Measurements from ENCODE around the gene NPM3. TPM values are rescaled to one million over a fixed set of nuclear protein-coding genes. Genes with fewer than 3 reads are reported as not detected.
"Not testable (repeated sequence)": the region's sequence is repeated elsewhere in the genome, so short reads cannot be mapped to it uniquely, and the experiment has no call there.

Gene NPM3
- total RNA-seq, 1 experiment from 2014 or later, result 92.6 TPM

- Mint-ChIP-seq H3K27me3 (ENCODE audit: insufficient read depth, unreplicated experiment) (no peaks in the 10 kb centered on the region), H3K4me3 (ENCODE audit: unreplicated experiment) (no peak overlapping the region), H3K27ac (ENCODE audit: unreplicated experiment) (no peak overlapping the region), H3K9me3 (ENCODE audit: unreplicated experiment) (no peaks in the 10 kb centered on the region), H3K36me3 (ENCODE audit: insufficient read depth, unreplicated experiment) (peaks cover 93% of the 10 kb centered on the region), H3K4me1 (ENCODE audit: low read depth, unreplicated experiment) (no peaks in the 10 kb centered on the region)
- intact Hi-C loops (cut with micrococcal nuclease; ENCODE audit: unreplicated experiment), result no loop called here
- no TSS peak for BruUV-seq (replicated peaks)
- no peak overlapping the region for H3K4me3 ChIP-seq (ENCODE audit: low read depth, low read length)
- CTCF ChIA-PET, result interaction anchor here (1.0 kb wide), 1 partner anchor 8 kb away, joined by 3 read pairs; no protein-coding TSS in a partner anchor
- no peak for TF ChIP-seq CTCF (IDR thresholded peaks at IDR 0.05; ENCODE audit: insufficient read depth in 1 of 2, low read depth in 1 of 2, low read length in 1 of 2, severe bottlenecking in 1 of 2, unreplicated experiment in 1 of 2)
- H3K27me3 ChIP-seq (replicated peaks; ENCODE audit: control insufficient read depth, insufficient read depth, low read length), result no peaks in the 10 kb centered on the region
- H3K9me3 ChIP-seq, result no peaks in the 10 kb centered on the region
- POLR2A ChIA-PET, result no interaction called here
- H3K4me1 ChIP-seq, result no peaks in the 10 kb centered on the region
- peaks cover 2% of the 10 kb centered on the region for H3K36me3 ChIP-seq (ENCODE audit: control insufficient read depth, insufficient read depth, low read length)
- no peak for DNase-seq
These were observed 6.4 kb upstream of the NPM3 start for GRCh38 chr10:101789686-101790085.

DNA sequence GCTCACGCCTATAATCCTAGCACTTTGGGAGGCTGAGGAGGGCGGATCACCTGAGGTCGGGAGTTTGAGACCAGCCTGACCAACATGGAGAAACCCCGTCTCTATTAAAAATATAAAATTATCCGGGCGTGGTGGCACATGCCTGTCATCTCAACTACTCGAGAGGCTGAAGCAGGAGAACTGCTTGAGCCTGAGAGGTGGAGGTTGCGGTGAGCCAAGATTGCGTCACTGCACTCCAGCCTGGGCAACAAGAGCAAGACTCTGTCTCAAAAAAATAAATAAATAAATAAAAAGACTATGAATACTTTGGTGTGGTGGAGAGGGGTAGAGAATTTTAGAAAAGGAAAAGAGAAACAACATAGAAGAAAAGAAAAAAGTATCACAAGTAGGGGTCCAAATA, 6.0 kb upstream of the NPM3 start:
- H3K27me3 ChIP-seq (replicated peaks; ENCODE audit: control insufficient read depth, insufficient read depth, low read length); H3K27ac Mint-ChIP-seq (ENCODE audit: unreplicated experiment); H3K27me3 Mint-ChIP-seq (ENCODE audit: insufficient read depth, unreplicated experiment); intact Hi-C loops (cut with micrococcal nuclease; ENCODE audit: unreplicated experiment); H3K4me1 Mint-ChIP-seq (ENCODE audit: low read depth, unreplicated experiment); H3K36me3 ChIP-seq (ENCODE audit: control insufficient read depth, insufficient read depth, low read length); H3K9me3 Mint-ChIP-seq (ENCODE audit: unreplicated experiment); H3K4me3 ChIP-seq (ENCODE audit: low read depth, low read length); H3K4me1 ChIP-seq; BruUV-seq (replicated peaks); H3K4me3 Mint-ChIP-seq (ENCODE audit: unreplicated experiment); H3K9me3 ChIP-seq; POLR2A ChIA-PET: not testable (repeated sequence)
- peak in 1 of 2 experiments; percentile 32 for DNase-seq
- H3K36me3 Mint-ChIP-seq (ENCODE audit: insufficient read depth, unreplicated experiment), result peaks cover 92% of the 10 kb centered on the region
- CTCF ChIA-PET, result interaction anchor here (1.0 kb wide), 1 partner anchor 8 kb away, joined by 3 read pairs; no protein-coding TSS in a partner anchor

DNA sequence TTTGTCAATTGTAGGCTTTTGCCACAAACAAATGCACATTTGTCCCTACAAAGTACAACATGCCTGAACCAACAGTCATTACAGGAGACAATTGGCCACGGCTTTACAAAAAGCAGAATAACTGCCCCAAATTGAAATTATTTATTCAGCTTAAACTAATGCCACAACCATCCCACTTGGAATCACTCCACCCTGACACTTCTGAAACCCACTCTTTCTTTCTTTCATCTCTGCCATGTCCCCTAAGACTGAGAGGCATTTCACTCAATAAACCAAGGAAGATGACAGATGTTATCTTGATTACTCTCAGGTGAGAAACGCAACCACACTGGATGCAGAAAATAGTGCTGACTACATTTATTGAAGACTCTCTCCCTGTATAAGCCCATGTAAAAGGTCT, 2.6 kb upstream of the NPM3 start:
- CTCF ChIA-PET, result interaction anchor here (1.0 kb wide), 1 partner anchor 183 kb away, joined by 5 read pairs; no protein-coding TSS in a partner anchor
- no peak overlapping the region for H3K4me3 ChIP-seq (ENCODE audit: low read depth, low read length)
- no peaks in the 10 kb centered on the region for H3K9me3 ChIP-seq
- POLR2A ChIA-PET, result no interaction called here
- H3K27me3 ChIP-seq (replicated peaks; ENCODE audit: control insufficient read depth, insufficient read depth, low read length), result no peaks in the 10 kb centered on the region
- Mint-ChIP-seq H3K27me3 (ENCODE audit: insufficient read depth, unreplicated experiment) (no peaks in the 10 kb centered on the region), H3K9me3 (ENCODE audit: unreplicated experiment) (no peaks in the 10 kb centered on the region), H3K27ac (ENCODE audit: unreplicated experiment) (no peak overlapping the region), H3K4me1 (ENCODE audit: low read depth, unreplicated experiment) (peaks cover 8% of the 10 kb centered on the region), H3K4me3 (ENCODE audit: unreplicated experiment) (no peak overlapping the region), H3K36me3 (ENCODE audit: insufficient read depth, unreplicated experiment) (peaks cover 76% of the 10 kb centered on the region)
- intact Hi-C loops (cut with micrococcal nuclease; ENCODE audit: unreplicated experiment), result no loop called here
- DNase-seq, result no peak
- peaks cover 2% of the 10 kb centered on the region for H3K36me3 ChIP-seq (ENCODE audit: control insufficient read depth, insufficient read depth, low read length)
- H3K4me1 ChIP-seq, result peaks cover 8% of the 10 kb centered on the region
- TSS peak; percentile 11 for BruUV-seq (replicated peaks)
- no peak for TF ChIP-seq CTCF (IDR thresholded peaks at IDR 0.05; ENCODE audit: insufficient read depth in 1 of 2, low read depth in 1 of 2, low read length in 1 of 2, severe bottlenecking in 1 of 2, unreplicated experiment in 1 of 2)

DNA sequence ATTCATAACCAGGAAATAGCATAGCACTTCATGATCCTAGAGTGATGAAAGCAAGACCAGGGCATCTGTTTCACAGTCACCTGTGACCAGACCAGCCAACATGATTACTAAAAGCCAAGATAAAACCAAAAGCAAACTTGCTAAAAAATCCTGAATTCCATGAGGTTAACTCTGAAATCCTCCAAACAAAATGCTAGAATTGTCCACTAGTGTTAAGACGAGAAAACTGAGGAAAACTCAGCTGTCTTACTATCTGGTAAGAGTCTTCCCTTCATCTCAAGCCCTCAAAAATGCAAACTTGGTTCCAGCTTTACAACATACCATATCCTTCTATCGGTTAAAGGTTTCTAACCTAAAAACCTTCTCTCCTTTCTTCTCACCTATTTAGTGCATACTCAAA, 1.3 kb upstream of the NPM3 start:
- H3K27me3 Mint-ChIP-seq (ENCODE audit: insufficient read depth, unreplicated experiment), result no peaks in the 10 kb centered on the region
- ChIA-PET CTCF (interaction anchor here (4.9 kb wide), 1 partner anchor 181 kb away, joined by 126 read pairs; no protein-coding TSS in a partner anchor), POLR2A (no interaction called here)
- TF ChIP-seq CTCF (IDR thresholded peaks at IDR 0.05; ENCODE audit: insufficient read depth in 1 of 2, low read depth in 1 of 2, low read length in 1 of 2, severe bottlenecking in 1 of 2, unreplicated experiment in 1 of 2), result no peak
- peaks cover 8% of the 10 kb centered on the region for H3K4me1 Mint-ChIP-seq (ENCODE audit: low read depth, unreplicated experiment)
- BruUV-seq (replicated peaks), result no TSS peak
- Histone ChIP-seq H3K36me3 (ENCODE audit: control insufficient read depth, insufficient read depth, low read length) (peaks cover 4% of the 10 kb centered on the region), H3K4me3 (ENCODE audit: low read depth, low read length) (no peak overlapping the region), H3K27me3 (replicated peaks; ENCODE audit: control insufficient read depth, insufficient read depth, low read length) (no peaks in the 10 kb centered on the region), H3K4me1 (peaks cover 10% of the 10 kb centered on the region), H3K9me3 (no peaks in the 10 kb centered on the region)
- H3K27ac Mint-ChIP-seq (ENCODE audit: unreplicated experiment), result peak overlapping the region; percentile 97
- DNase-seq, result no peak
- H3K4me3 Mint-ChIP-seq (ENCODE audit: unreplicated experiment), result peak overlapping the region; percentile 93
- intact Hi-C loops (cut with micrococcal nuclease; ENCODE audit: unreplicated experiment), result loop anchor here (5.0 kb wide), 1 partner anchor 197 kb away; the partner anchor contains the start of genes DPCD and POLL
- H3K9me3 Mint-ChIP-seq (ENCODE audit: unreplicated experiment), result no peaks in the 10 kb centered on the region
- H3K36me3 Mint-ChIP-seq (ENCODE audit: insufficient read depth, unreplicated experiment), result peaks cover 65% of the 10 kb centered on the region
